AG04449 (cell line): Measurements from ENCODE around the gene NRIP2.

Experiments used
- CTCF ChIA-PET: fragments of 350-600 bp; formaldehyde crosslinking; extraction: SDS; loops from one replicate; lab custom pipeline; 2021; ENCODE audit warnings: antibody characterized with exemption; lab: Yijun Ruan, JAX
- POLR2A ChIA-PET: fragments of 400-600, 350-600 bp; formaldehyde crosslinking; extraction: SDS; loops from one replicate; lab custom pipeline; 2020; ENCODE audit warnings: antibody characterized with exemption, inconsistent platforms; lab: Yijun Ruan, JAX
- DNase-seq: peaks from one replicate; pipeline ENCODE4 v3.0.0-alpha.2; 2010; ENCODE audit warnings: low read depth, low spot score
- H3K4me3 ChIP-seq: 2 replicates; pipeline ENCODE4 v1.5.1; 2011; ENCODE audit warnings: low read depth, mild to moderate bottlenecking, control low read depth, low read length
- CTCF ChIP-seq: IDR thresholded peaks from one replicate; pipeline ENCODE4 v1.5.1; 2011; ENCODE audit warnings: mild to moderate bottlenecking, moderate library complexity, low read length, control low read depth, inconsistent platforms; ENCODE audit not compliant: insufficient read depth; ENCODE audit errors: missing control alignments

Gene NRIP2

GRCh38 chr12:2857021-2857431 is 22.2 kb upstream of the NRIP2 start, which contains the start of gene TEX52:
Gene TEX52, minus strand, starts transcription at chr12:2857039. Its CDS starts 13 bp downstream, at chr12:2857026.
- POLR2A ChIA-PET, result interaction anchor here (0.9 kb wide), 1 partner anchor 9 kb away, joined by 3 read pairs; no protein-coding TSS in a partner anchor

GRCh38 chr12:2856051-2856450 is 21.2 kb upstream of the NRIP2 start:
- ChIA-PET CTCF (interaction anchor here (0.9 to 5.0 kb wide), 6 partner anchors 11 to 186 kb away, joined by 3 to 36 read pairs (median 8); no protein-coding TSS in a partner anchor), POLR2A (no interaction called here)
- H3K4me3 ChIP-seq, result no peak overlapping the region
- no peak for TF ChIP-seq CTCF
- no peak for DNase-seq

More at GRCh38 chr12:2857021-2857431, 22.2 kb upstream of the NRIP2 start, which contains the start of gene TEX52:
- TF ChIP-seq CTCF, result no peak
- CTCF ChIA-PET, result interaction anchor here (0.6 to 5.0 kb wide), 5 partner anchors 11 to 1966 kb away, joined by 4 to 36 read pairs (median 11); no protein-coding TSS in a partner anchor
- no peak within 1 kb of the TSS for H3K4me3 ChIP-seq
- DNase-seq, result no peak

GRCh38 chr12:2855546-2855945 is 20.7 kb upstream of the NRIP2 start:
- no peak for TF ChIP-seq CTCF
- CTCF ChIA-PET, result interaction anchor here (0.9 to 8.1 kb wide), 8 partner anchors 10 to 187 kb away, joined by 3 to 76 read pairs (median 18); no protein-coding TSS in a partner anchor
- no peak for DNase-seq
- POLR2A ChIA-PET, result no interaction called here
- H3K4me3 ChIP-seq, result no peak overlapping the region

- H3K4me3 ChIP-seq, result no peak overlapping the region
- CTCF ChIA-PET, result interaction anchor here (1.0 to 11.1 kb wide), 21 partner anchors 10 to 187 kb away, joined by 3 to 90 read pairs (median 5); partner anchors contain the start of genes FOXM1, NRIP2 and RHNO1
- no peak for TF ChIP-seq CTCF
- POLR2A ChIA-PET, result no interaction called here
- no peak for DNase-seq
Measured at GRCh38 chr12:2854669-2855453, 20.0 kb upstream of the NRIP2 start.

- CTCF ChIA-PET, result interaction anchor here (0.5 to 11.1 kb wide), 25 partner anchors 8 to 207 kb away, joined by 3 to 90 read pairs (median 5); partner anchors contain the start of genes FOXM1, NRIP2 and RHNO1
- peak; percentile 94 for TF ChIP-seq CTCF
- DNase-seq, result no peak
Measured at GRCh38 chr12:2853626-2854025, 18.8 kb upstream of the NRIP2 start.

GRCh38 chr12:2851931-2852330 is 17.1 kb upstream of the NRIP2 start:
- H3K4me3 ChIP-seq, result no peak overlapping the region
- DNase-seq, result no peak
- no peak for TF ChIP-seq CTCF
- CTCF ChIA-PET, result interaction anchor here (1.1 to 11.1 kb wide), 6 partner anchors 9 to 190 kb away, joined by 3 to 90 read pairs (median 5); partner anchors contain the start of gene NRIP2
- POLR2A ChIA-PET, result no interaction called here

More at GRCh38 chr12:2853626-2854025, 18.8 kb upstream of the NRIP2 start:
- no peak overlapping the region for H3K4me3 ChIP-seq
- POLR2A ChIA-PET, result no interaction called here
